RWPE2 (cell line): Measurements from ENCODE around the gene WDFY2.

Experiments
- ATAC-seq: fragments of 200-7000 bp; cut with Tn5 transposase; 3 replicates; pipeline ENCODE4 v1.9.1; 2021; ENCODE audit warnings: low read depth
- DNase-seq: peaks from one replicate; pipeline ENCODE4 v3.0.0-alpha.2; 2020; ENCODE audit warnings: low spot score
- H3K27ac ChIP-seq: fragments of 450-650 bp; 2 replicates; pipeline ENCODE4 v1.5.1; 2017; ENCODE audit warnings: mild to moderate bottlenecking; ENCODE audit not compliant: poor library complexity, severe bottlenecking
- H3K27me3 ChIP-seq: fragments of 250-450 bp; sonication (Bioruptor Pico); 2 replicates; pipeline ENCODE4 v1.5.1; 2021; ENCODE audit warnings: mild to moderate bottlenecking, moderate library complexity; ENCODE audit not compliant: insufficient read depth, poor library complexity, severe bottlenecking
- H3K36me3 ChIP-seq: fragments of 250-450 bp; sonication (Bioruptor Pico); 2 replicates; pipeline ENCODE4 v1.5.1; 2020; ENCODE audit warnings: low read depth, mild to moderate bottlenecking, moderate library complexity
- H3K4me1 ChIP-seq: fragments of 250-450 bp; sonication (Bioruptor Pico); 2 replicates; pipeline ENCODE4 v1.5.1; 2021; ENCODE audit warnings: mild to moderate bottlenecking, moderate library complexity; ENCODE audit not compliant: insufficient read depth, poor library complexity, severe bottlenecking
- H3K4me3 ChIP-seq: fragments of 250-450 bp; sonication (Bioruptor Pico); 2 replicates; pipeline ENCODE4 v1.5.1; 2021; ENCODE audit warnings: mild to moderate bottlenecking, moderate library complexity; ENCODE audit not compliant: severe bottlenecking
- H3K9me3 ChIP-seq: fragments of 250-450 bp; sonication (Bioruptor Pico); 2 replicates; pipeline ENCODE4 v1.5.1; 2021; ENCODE audit warnings: mild to moderate bottlenecking, moderate library complexity; ENCODE audit not compliant: severe bottlenecking
- TF ChIP-seq, protein P1 (sequence below): fragments of 450-650 bp; IDR thresholded peaks from one replicate; pipeline ENCODE4 v1.5.1; 2017; ENCODE audit warnings: mild to moderate bottlenecking, moderate library complexity; ENCODE audit not compliant: poor library complexity, severe bottlenecking

The WDFY2 gene

DNA sequence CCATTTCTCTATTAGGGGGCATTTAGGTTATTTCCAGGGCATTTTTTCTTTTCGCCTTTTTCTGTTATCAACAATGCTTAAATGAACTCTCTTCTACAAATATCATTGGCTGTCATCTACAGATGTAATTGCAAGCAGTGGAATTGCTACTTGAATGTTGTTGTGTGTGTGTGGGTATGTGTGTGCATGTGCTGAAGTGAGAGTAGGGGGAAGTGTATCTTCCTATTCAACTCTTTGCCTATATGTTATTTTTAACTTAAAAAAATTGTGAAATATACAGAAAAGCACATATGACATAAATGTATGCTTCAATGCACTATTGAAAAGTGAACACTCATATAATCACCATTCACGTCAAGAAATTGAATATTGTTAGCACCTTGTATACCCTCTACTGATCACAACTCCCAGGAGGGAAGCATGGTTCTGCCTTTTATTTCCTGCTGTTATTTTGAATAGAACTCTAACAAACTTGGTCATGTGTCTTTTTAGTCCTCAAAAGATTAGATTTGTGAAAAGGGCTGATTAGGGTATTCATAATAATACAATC, 24.7 kb downstream of the WDFY2 start:
- H3K36me3 ChIP-seq: peaks cover 13% of the 10 kb centered on the region
- H3K27me3 ChIP-seq: no peaks in the 10 kb centered on the region
- H3K27ac ChIP-seq: no peak overlapping the region
- DNase-seq: no peak
- no peaks in the 10 kb centered on the region for H3K9me3 ChIP-seq
- TF ChIP-seq, protein P1, sequence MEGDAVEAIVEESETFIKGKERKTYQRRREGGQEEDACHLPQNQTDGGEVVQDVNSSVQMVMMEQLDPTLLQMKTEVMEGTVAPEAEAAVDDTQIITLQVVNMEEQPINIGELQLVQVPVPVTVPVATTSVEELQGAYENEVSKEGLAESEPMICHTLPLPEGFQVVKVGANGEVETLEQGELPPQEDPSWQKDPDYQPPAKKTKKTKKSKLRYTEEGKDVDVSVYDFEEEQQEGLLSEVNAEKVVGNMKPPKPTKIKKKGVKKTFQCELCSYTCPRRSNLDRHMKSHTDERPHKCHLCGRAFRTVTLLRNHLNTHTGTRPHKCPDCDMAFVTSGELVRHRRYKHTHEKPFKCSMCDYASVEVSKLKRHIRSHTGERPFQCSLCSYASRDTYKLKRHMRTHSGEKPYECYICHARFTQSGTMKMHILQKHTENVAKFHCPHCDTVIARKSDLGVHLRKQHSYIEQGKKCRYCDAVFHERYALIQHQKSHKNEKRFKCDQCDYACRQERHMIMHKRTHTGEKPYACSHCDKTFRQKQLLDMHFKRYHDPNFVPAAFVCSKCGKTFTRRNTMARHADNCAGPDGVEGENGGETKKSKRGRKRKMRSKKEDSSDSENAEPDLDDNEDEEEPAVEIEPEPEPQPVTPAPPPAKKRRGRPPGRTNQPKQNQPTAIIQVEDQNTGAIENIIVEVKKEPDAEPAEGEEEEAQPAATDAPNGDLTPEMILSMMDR: no peak
- no peak for ATAC-seq
- peaks cover 22% of the 10 kb centered on the region for H3K4me1 ChIP-seq
- no peak overlapping the region for H3K4me3 ChIP-seq

DNA sequence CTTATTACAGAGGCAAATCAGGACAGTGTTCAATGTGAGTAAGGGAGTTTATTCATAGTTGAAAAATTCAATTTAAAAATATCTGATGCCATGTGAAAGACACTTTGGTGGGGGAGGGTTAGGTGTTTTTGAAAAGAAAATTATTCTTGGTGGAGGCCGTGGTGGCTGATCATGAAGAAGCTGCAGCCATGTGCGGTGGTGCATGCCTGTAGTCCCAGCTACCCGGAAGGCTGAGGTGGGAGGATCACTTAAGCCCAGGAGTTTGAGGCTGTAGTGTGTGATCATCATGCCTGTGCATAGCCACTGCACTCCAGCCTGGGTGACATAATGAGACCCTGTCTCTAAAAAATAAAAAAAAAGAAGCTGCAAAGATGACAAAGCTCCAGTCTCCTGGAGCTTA, 28.6 kb downstream of the WDFY2 start:
- Histone ChIP-seq H3K36me3 (peaks cover 5% of the 10 kb centered on the region; the same call in 1 of the 2 replicates), H3K4me3 (no peak overlapping the region), H3K9me3 (no peaks in the 10 kb centered on the region), H3K27ac (no peak overlapping the region), H3K4me1 (peaks cover 10% of the 10 kb centered on the region), H3K27me3 (no peaks in the 10 kb centered on the region)
- DNase-seq: no peak
- ATAC-seq: no peak
- TF ChIP-seq, protein P1: no peak

DNA sequence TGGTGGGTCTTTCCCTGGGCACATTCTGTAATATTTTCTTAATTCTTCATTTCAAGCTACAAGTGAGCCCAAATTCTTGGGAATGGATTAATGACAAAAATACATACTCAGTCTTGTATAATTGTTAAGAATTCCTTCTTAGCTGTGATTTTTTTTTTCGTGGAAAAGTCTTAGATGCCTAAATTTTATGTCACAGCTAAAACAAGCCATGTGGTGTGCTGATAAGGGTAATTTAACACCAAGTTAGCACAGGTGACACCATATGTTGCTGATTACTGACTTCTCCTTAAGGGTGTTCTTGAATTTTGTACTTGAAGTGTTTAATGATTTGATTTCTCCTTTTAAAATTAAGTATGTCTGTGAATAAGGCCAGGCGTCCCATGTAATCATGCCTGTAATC, 29.3 kb downstream of the WDFY2 start:
- TF ChIP-seq, protein P1: no peak
- ATAC-seq (no peak), DNase-seq (no peak)
- Histone ChIP-seq H3K4me3 (no peak overlapping the region), H3K27me3 (no peaks in the 10 kb centered on the region), H3K9me3 (no peaks in the 10 kb centered on the region), H3K4me1 (peaks cover 17% of the 10 kb centered on the region), H3K27ac (no peak overlapping the region), H3K36me3 (no peaks in the 10 kb centered on the region; the same call in 1 of the 2 replicates)

DNA sequence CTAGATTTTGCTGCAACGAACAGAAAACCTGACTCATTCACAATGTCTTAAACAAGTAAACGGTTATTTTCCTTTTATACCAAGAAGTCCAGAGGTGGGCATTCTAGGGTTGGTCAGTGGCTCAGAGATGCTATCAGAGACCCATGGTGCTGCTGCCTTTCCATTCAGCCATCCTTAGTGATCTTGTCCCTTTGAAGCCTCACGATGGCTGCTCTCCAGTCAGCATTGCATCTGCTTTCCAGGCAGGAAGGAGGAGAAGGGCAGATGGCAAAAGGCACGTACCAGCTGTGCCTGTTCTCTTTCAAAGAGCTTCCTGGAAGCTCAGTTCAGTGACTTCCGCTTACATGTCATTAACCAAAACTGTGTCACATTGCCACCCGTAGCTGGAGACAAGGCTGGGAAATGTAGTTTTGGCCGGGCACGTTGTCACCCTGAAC, 30.1 kb downstream of the WDFY2 start:
- Histone ChIP-seq H3K9me3 (no peaks in the 10 kb centered on the region), H3K27ac (no peak overlapping the region), H3K4me1 (peaks cover 25% of the 10 kb centered on the region), H3K36me3 (no peaks in the 10 kb centered on the region; the same call in 1 of the 2 replicates), H3K4me3 (no peak overlapping the region), H3K27me3 (no peaks in the 10 kb centered on the region)
- DNase-seq: no peak
- TF ChIP-seq, protein P1: no peak
- ATAC-seq: no peak

DNA sequence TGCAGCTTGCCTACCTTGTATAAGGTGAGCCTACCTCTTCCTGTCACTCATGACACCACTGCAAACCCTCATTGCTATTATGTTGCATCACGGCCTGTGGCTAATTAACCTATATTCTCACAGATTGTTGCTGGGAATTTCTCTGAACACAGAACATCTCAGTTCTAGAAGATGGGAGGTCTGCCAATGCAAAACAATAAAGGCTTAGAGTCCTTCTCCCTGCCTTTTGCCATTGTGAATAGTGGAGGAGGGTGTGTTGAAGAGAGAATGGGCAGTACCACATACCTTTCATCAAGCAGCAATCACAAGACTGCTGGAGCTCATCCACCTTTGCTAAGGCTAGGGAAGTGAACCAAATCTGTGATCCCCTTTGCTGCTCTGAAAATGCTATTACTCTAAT, 34.4 kb downstream of the WDFY2 start:
- Histone ChIP-seq H3K4me1 (peaks cover 29% of the 10 kb centered on the region), H3K36me3 (no peaks in the 10 kb centered on the region; the same call in none of the 2 replicates), H3K9me3 (no peaks in the 10 kb centered on the region), H3K27ac (peak overlapping the region; percentile 48), H3K4me3 (no peak overlapping the region), H3K27me3 (no peaks in the 10 kb centered on the region)
- DNase-seq (no peak), ATAC-seq (peak; percentile 23; the same call in 2 of the 3 replicates)
- TF ChIP-seq, protein P1: no peak
